ENCODE data around the gene ERCC8. TPM values are rescaled to one million over a fixed set of nuclear protein-coding genes. Genes with fewer than 3 reads are reported as not detected.
A peak's percentile ranks its signal among the peaks of the same experiment; 100 is the strongest.

Gene ERCC8
- total RNA-seq, 1 donor from 2014 or later: 30.4 TPM

DNA sequence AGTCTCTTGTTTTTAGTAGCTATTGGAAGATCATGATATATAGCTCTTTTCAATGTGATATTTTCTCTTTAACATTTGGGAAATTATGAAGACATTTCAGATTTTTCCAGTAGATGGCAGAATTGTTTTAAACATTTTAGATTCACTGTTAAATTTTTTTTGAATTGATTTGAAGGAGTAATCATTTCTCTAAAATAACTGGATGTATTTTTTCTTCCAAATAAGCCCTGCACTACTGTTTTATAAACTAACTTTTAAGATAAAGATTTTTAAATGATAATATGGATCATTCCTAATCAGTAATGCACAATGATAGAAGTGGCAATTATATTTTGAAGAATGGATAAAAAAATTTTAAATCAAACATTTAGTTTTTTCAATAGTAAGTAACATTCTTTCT, 14.3 kb upstream of the ERCC8 start:
- H3K36me3 ChIP-seq (ENCODE audit: control insufficient read depth, insufficient read depth, low read length): no peaks in the 10 kb centered on the region
- DNase-seq (ENCODE audit: low read depth): no peak
- no peak overlapping the region for H3K4me3 ChIP-seq (ENCODE audit: low read depth, low read length)
- no peaks in the 10 kb centered on the region for H3K27me3 ChIP-seq (ENCODE audit: control insufficient read depth, insufficient read depth, low read length)
- TF ChIP-seq CTCF (IDR thresholded peaks at IDR 0.05; ENCODE audit: insufficient read depth, low read length, poor library complexity, severe bottlenecking): peak; percentile 1

GRCh38 chr5:60958712-60959111, 13.8 kb upstream of the ERCC8 start:
- Histone ChIP-seq H3K4me3 (ENCODE audit: low read depth, low read length) (no peak overlapping the region), H3K27me3 (ENCODE audit: control insufficient read depth, insufficient read depth, low read length) (no peaks in the 10 kb centered on the region), H3K36me3 (ENCODE audit: control insufficient read depth, insufficient read depth, low read length) (no peaks in the 10 kb centered on the region)
- no peak for DNase-seq (ENCODE audit: low read depth)
- no peak for TF ChIP-seq CTCF (IDR thresholded peaks at IDR 0.05; ENCODE audit: insufficient read depth, low read length, poor library complexity, severe bottlenecking)

- Histone ChIP-seq H3K4me3 (ENCODE audit: low read depth, low read length) (no peak overlapping the region), H3K36me3 (ENCODE audit: control insufficient read depth, insufficient read depth, low read length) (no peaks in the 10 kb centered on the region), H3K27me3 (ENCODE audit: control insufficient read depth, insufficient read depth, low read length) (no peaks in the 10 kb centered on the region)
- no peak for TF ChIP-seq CTCF (IDR thresholded peaks at IDR 0.05; ENCODE audit: insufficient read depth, low read length, poor library complexity, severe bottlenecking)
- DNase-seq (ENCODE audit: low read depth): no peak
Measured at GRCh38 chr5:60958088-60958487, 13.2 kb upstream of the ERCC8 start.

GRCh38 chr5:60955239-60955638, 10.4 kb upstream of the ERCC8 start:
- no peak overlapping the region for H3K4me3 ChIP-seq (ENCODE audit: low read depth, low read length)
- no peaks in the 10 kb centered on the region for H3K36me3 ChIP-seq (ENCODE audit: control insufficient read depth, insufficient read depth, low read length)
- TF ChIP-seq CTCF (IDR thresholded peaks at IDR 0.05; ENCODE audit: insufficient read depth, low read length, poor library complexity, severe bottlenecking): no peak
- no peaks in the 10 kb centered on the region for H3K27me3 ChIP-seq (ENCODE audit: control insufficient read depth, insufficient read depth, low read length)
- no peak for DNase-seq (ENCODE audit: low read depth)

- Histone ChIP-seq H3K4me3 (ENCODE audit: low read depth, low read length) (no peak overlapping the region), H3K27me3 (ENCODE audit: control insufficient read depth, insufficient read depth, low read length) (no peaks in the 10 kb centered on the region), H3K36me3 (ENCODE audit: control insufficient read depth, insufficient read depth, low read length) (no peaks in the 10 kb centered on the region)
- DNase-seq (ENCODE audit: low read depth): no peak
- no peak for TF ChIP-seq CTCF (IDR thresholded peaks at IDR 0.05; ENCODE audit: insufficient read depth, low read length, poor library complexity, severe bottlenecking)
Measured at GRCh38 chr5:60948738-60949137, 3.9 kb upstream of the ERCC8 start.

- no peak for DNase-seq (ENCODE audit: low read depth)
- Histone ChIP-seq H3K4me3 (ENCODE audit: low read depth, low read length) (peak overlapping the region; percentile 92), H3K36me3 (ENCODE audit: control insufficient read depth, insufficient read depth, low read length) (no peaks in the 10 kb centered on the region), H3K27me3 (ENCODE audit: control insufficient read depth, insufficient read depth, low read length) (no peaks in the 10 kb centered on the region)
- no peak for TF ChIP-seq CTCF (IDR thresholded peaks at IDR 0.05; ENCODE audit: insufficient read depth, low read length, poor library complexity, severe bottlenecking)
Measured at GRCh38 chr5:60945813-60946187, 930 bp upstream of the ERCC8 start.

Data from kidney epithelial cell (primary cell).